GM10248 (cell line): ENCODE results near the gene KCNT1.

Source experiments
- CTCF ChIA-PET: fragments of 300-600 bp; sonication (Branson Sonifier 250); formaldehyde crosslinking; extraction: SDS; loops from one replicate; lab custom pipeline; 2021; ENCODE audit warnings: antibody characterized with exemption; lab: Yijun Ruan, JAX
- POLR2A ChIA-PET: fragments of 350-650 bp; sonication (Branson Sonifier 250); formaldehyde crosslinking; extraction: SDS; loops from one replicate; lab custom pipeline; 2020; ENCODE audit warnings: antibody characterized with exemption; lab: Yijun Ruan, JAX
- DNase-seq: peaks from one replicate; pipeline ENCODE4 v3.0.0; 2012; ENCODE audit errors: extremely low spot score
- TF ChIP-seq, protein P1 (sequence below): IDR thresholded peaks from 2 replicates; pipeline ENCODE4 v1.5.1; 2012; ENCODE audit warnings: mild to moderate bottlenecking, low read depth; ENCODE audit errors: extremely low read depth, missing control alignments, control extremely low read depth

KCNT1 gene

DNA sequence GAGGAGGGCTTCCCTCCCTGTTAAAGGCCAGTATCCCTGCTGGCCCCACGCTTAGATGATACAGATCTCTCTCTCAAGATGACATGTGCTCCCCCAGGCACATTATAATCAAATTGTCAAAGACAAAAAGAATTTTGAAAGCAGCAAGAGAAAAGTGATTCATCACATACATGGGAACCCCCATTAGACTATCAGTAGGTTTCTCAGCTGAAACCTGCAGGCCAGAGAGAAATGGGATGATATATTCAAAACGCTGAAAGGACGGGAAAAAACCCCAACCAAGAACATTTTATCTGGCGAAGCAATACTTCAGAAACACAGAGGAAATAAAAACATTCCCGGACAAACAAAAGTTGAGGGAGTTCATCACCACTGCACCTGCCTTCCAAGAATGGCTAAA is 126.7 kb downstream of the KCNT1 start:
- DNase-seq, result no peak
- CTCF ChIA-PET, result no interaction called here
- POLR2A ChIA-PET, result no interaction called here
- TF ChIP-seq, protein P1, sequence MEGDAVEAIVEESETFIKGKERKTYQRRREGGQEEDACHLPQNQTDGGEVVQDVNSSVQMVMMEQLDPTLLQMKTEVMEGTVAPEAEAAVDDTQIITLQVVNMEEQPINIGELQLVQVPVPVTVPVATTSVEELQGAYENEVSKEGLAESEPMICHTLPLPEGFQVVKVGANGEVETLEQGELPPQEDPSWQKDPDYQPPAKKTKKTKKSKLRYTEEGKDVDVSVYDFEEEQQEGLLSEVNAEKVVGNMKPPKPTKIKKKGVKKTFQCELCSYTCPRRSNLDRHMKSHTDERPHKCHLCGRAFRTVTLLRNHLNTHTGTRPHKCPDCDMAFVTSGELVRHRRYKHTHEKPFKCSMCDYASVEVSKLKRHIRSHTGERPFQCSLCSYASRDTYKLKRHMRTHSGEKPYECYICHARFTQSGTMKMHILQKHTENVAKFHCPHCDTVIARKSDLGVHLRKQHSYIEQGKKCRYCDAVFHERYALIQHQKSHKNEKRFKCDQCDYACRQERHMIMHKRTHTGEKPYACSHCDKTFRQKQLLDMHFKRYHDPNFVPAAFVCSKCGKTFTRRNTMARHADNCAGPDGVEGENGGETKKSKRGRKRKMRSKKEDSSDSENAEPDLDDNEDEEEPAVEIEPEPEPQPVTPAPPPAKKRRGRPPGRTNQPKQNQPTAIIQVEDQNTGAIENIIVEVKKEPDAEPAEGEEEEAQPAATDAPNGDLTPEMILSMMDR, result no peak

DNA sequence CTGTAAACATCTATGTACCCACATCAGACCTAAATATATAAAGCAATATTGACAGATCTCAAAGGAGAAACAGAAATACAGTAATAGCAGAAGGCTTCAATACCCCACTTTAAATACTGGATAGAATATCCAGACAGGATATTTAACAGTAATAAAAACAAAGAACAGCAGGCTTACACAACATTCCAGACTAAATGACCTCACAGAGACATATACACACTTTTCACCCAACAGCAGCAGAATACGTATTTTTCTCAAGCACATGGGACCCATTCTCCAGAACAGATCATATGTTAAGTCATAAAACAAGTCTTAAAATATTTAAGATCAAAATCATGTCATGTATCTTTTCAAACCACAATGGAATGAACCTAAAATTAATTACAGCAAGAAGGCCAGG is 128.5 kb downstream of the KCNT1 start:
- no peak for DNase-seq
- ChIA-PET CTCF (no interaction called here), POLR2A (no interaction called here)

DNA sequence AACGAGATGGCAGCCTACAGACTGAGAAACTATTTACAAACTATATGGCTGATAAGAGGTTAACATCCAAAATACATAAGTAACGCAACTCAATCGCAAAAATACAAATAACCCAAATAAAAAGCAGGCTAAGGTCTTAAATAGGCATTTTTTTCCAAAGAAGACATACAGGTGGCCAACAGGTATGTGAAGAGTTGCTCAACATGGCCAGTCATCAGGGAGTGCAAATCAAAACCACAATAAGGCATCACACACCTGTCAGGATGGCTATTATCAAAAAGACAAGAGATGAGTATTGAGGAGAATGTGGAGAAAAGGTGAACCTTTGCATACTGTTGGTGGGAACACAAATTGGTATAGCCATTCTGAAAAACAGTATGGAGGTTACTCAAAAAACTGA is 131.9 kb downstream of the KCNT1 start:
- POLR2A ChIA-PET, result no interaction called here
- TF ChIP-seq, protein P1, result no peak
- CTCF ChIA-PET, result no interaction called here
- no peak for DNase-seq

More for the DNA sequence above, 128.5 kb downstream of the KCNT1 start:
- TF ChIP-seq, protein P1, result no peak

DNA sequence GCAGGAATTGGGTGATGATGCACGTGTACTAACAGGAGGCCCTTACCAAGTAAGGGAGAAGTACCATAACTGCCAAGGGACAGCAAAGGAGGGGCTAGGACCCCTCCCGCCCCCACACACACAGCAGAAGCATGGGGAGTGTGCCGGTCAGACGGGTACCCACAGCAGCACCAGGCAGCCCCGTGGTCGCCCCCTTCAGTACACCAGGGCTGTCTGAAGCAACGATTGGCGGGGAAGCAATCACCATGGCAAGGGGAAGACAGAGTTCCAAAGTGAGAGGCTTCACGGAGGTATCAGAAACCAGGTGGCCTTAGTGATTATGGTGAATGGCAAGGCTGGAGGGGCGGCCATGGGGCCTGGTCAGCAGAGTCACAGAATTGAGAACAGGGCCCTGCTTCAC is 133.1 kb downstream of the KCNT1 start:
- DNase-seq, result no peak
- CTCF ChIA-PET, result no interaction called here
- POLR2A ChIA-PET, result no interaction called here
- TF ChIP-seq, protein P1, result no peak

DNA sequence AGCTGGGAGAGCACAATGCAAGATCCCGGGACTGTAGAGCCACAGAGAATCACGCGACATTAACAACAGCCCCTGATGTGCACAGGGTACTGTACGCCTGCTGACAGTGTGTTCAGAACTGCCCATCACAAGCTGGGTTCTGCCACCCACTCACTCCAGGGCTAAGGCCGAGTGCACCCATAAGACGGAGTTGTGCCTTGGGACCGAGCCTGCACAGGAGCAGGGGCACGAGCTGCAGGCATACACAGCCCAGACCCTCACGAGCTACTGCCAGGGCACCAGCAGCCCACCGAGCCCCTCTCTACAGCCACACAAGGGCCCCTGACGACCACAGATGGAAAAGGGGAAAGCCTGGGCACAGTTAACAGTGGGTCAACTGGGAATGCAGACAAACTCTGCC is 137.5 kb downstream of the KCNT1 start:
- TF ChIP-seq, protein P1, result no peak
- no peak for DNase-seq
- POLR2A ChIA-PET, result no interaction called here
- CTCF ChIA-PET, result no interaction called here

DNA sequence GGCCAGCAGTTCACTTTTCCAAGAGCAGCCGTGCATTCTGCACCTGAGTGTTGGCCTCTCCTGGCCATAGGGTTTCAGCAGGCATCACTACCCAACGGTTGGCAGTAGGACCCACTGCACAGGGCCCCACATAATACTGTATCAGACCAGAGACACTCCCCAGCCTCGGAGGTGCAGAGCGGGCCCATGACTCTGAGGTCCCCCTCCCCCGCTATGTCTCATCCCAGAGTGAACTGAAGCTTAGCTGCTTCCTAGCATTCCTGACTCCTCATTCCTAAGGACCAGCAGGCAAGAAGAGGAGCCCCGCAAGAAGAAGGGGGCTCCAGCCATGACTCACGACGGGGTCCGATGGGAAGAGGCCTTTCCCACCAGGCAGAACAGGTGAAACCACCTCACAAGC is 138.1 kb downstream of the KCNT1 start:
- TF ChIP-seq, protein P1, result no peak
- CTCF ChIA-PET, result no interaction called here
- no peak for DNase-seq
- POLR2A ChIA-PET, result no interaction called here

DNA sequence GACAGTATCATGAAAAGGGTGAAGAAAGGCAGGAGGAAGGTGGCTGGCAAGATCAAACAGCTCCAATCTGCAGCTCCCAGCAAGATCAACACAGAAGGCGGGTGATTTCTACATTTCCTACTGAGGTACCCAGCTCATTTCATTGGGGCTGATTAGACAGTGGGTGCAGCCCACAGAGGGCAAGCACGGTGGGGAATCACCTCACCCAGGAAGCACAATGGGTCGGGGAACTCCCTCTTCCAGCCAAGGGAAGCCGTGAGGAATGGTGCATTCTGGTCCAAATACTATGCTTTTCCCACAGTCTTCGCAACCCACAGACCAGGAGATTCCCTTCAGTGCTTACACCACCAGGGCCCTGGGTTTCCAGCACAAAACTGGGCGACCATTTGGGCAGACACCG is 138.6 kb downstream of the KCNT1 start:
- TF ChIP-seq, protein P1, result no peak
- ChIA-PET POLR2A (no interaction called here), CTCF (no interaction called here)
- no peak for DNase-seq
